HepG2 (cell line): Measurements from ENCODE around the gene SRP14. TPM values are rescaled to one million over a fixed set of nuclear protein-coding genes. Genes with fewer than 3 reads are reported as not detected.

Experiments used
- CBX2 ChIP-seq, 2 experiments: fragments of 200-600 bp in 1 of 2; sonication (generic); formaldehyde crosslinking in 1 of 2; IDR thresholded peaks; 2 replicates each; pipeline versions ENCODE4 v1.7.0 to v1.8.1; 2018 to 2022; ENCODE audit warnings: low read depth in 2 of 2, low read length in 1 of 2, mild to moderate bottlenecking in 1 of 2, missing genetic modification reagents in 1 of 2
- CERS6 ChIP-seq: sonication (generic); formaldehyde crosslinking; IDR thresholded peaks from 2 replicates; pipeline ENCODE4 v1.5.0; 2020; ENCODE audit warnings: missing genetic modification reagents
- ETS1 ChIP-seq: sonication (generic); formaldehyde crosslinking; IDR thresholded peaks from 2 replicates; pipeline ENCODE4 v1.4.0; 2020; ENCODE audit warnings: missing genetic modification reagents
- FOXK1 ChIP-seq: sonication (generic); formaldehyde crosslinking; IDR thresholded peaks from 2 replicates; pipeline ENCODE4 v1.4.0; 2020; ENCODE audit warnings: low read depth, missing genetic modification reagents, borderline replicate concordance
- HES4 ChIP-seq: sonication (generic); formaldehyde crosslinking; IDR thresholded peaks from 2 replicates; pipeline ENCODE4 v1.9.0; 2021; ENCODE audit warnings: mild to moderate bottlenecking, missing genetic modification reagents, borderline replicate concordance
- HHEX ChIP-seq: IDR thresholded peaks from 2 replicates; pipeline ENCODE4 v1.6.1; 2016; ENCODE audit warnings: control low read depth
- PTBP1 ChIP-seq: fragments of 200-400 bp; formaldehyde crosslinking; IDR thresholded peaks from 2 replicates; pipeline ENCODE4 v1.6.1; 2018; ENCODE audit warnings: low read length, low read depth; ENCODE audit not compliant: poor library complexity, severe bottlenecking
- RFX5 ChIP-seq: IDR thresholded peaks from 2 replicates; pipeline ENCODE4 v1.6.1; 2011; ENCODE audit warnings: low read depth, low read length, improper control_type of control experiment
- SMYD3 ChIP-seq: sonication (generic); formaldehyde crosslinking; IDR thresholded peaks from 2 replicates; pipeline ENCODE4 v1.8.1; 2023; ENCODE audit warnings: mild to moderate bottlenecking, missing genetic modification reagents
- SOX13 ChIP-seq, 3 experiments: fragments of 450-650 bp in 1 of 3; sonication (generic) in 1 of 3; formaldehyde crosslinking in 1 of 3; IDR thresholded peaks in 2 of 3; conservative IDR thresholded peaks in 1 of 3; 2 replicates each; pipeline versions ENCODE4 v1.5.0 to v1.6.1; 2016 to 2020; ENCODE audit warnings: antibody characterized with exemption in 1 of 3, mild to moderate bottlenecking in 1 of 3, missing compliant biosample characterization in 1 of 3, missing genetic modification reagents in 1 of 3, moderate library complexity in 1 of 3
- SOX5 ChIP-seq: IDR thresholded peaks from 2 replicates; pipeline ENCODE4 v1.6.1; 2016; ENCODE audit warnings: borderline replicate concordance
- TCF7 ChIP-seq: sonication (generic); IDR thresholded peaks from 2 replicates; pipeline ENCODE4 v1.6.1; 2016; ENCODE audit warnings: antibody characterized with exemption, low read depth
- TEAD3 ChIP-seq: optimal IDR thresholded peaks from 2 replicates; pipeline ENCODE3; 2016; ENCODE audit warnings: borderline replicate concordance
- XBP1 ChIP-seq: sonication (generic); formaldehyde crosslinking; IDR thresholded peaks from 2 replicates; pipeline ENCODE4 v1.5.0; 2020; ENCODE audit warnings: missing genetic modification reagents
- ZBTB7A ChIP-seq: sonication (generic); formaldehyde crosslinking; IDR thresholded peaks from 2 replicates; pipeline ENCODE4 v1.8.0; 2022; ENCODE audit warnings: mild to moderate bottlenecking, missing genetic modification reagents
- ZNF12 ChIP-seq: sonication (generic); formaldehyde crosslinking; IDR thresholded peaks from 2 replicates; pipeline ENCODE4 v1.5.0; 2020; ENCODE audit warnings: missing genetic modification reagents
- ZNF34 ChIP-seq: sonication (generic); formaldehyde crosslinking; IDR thresholded peaks from 2 replicates; pipeline ENCODE4 v1.4.0; 2020; ENCODE audit warnings: mild to moderate bottlenecking, missing genetic modification reagents, borderline replicate concordance
- ZNF350 ChIP-seq: sonication (generic); formaldehyde crosslinking; IDR thresholded peaks from 2 replicates; pipeline ENCODE4 v1.4.0; 2020; ENCODE audit warnings: mild to moderate bottlenecking, low read depth, missing genetic modification reagents, borderline replicate concordance
- ZNF383 ChIP-seq: sonication (generic); formaldehyde crosslinking; IDR thresholded peaks from 2 replicates; pipeline ENCODE4 v1.4.0; 2020; ENCODE audit warnings: missing genetic modification reagents, mild to moderate bottlenecking, borderline replicate concordance
- ZNF496 ChIP-seq: sonication (generic); formaldehyde crosslinking; IDR thresholded peaks from 2 replicates; pipeline ENCODE4 v1.8.1; 2023; ENCODE audit warnings: mild to moderate bottlenecking, moderate library complexity, missing genetic modification reagents; ENCODE audit not compliant: insufficient replicate concordance
- ZNF720 ChIP-seq: sonication (generic); formaldehyde crosslinking; IDR thresholded peaks from 2 replicates; pipeline ENCODE4 v1.4.0; 2020; ENCODE audit warnings: missing genetic modification reagents
- ZNF740 ChIP-seq: sonication (generic); formaldehyde crosslinking; IDR thresholded peaks from 2 replicates; pipeline ENCODE4 v1.4.0; 2020; ENCODE audit warnings: missing genetic modification reagents
- polyA plus RNA-seq, 8 experiments: library from polyadenylated mRNA; depleted of rRNA in 3 of 8; stranded (reverse) in 7 of 8; unstranded in 1 of 8; fragments of >200 nt; fragmentation: Illumina TruSeq in 4 of 8; extraction: Trizol in 4 of 8; gene quantifications; 2 replicates each; pipeline versions ENCODE4 v1.2.1 to v1.2.3, GENCODE V29; 2011 to 2016; ENCODE audit warnings: low read depth in 4 of 8, missing spikeins in 1 of 8, mixed read lengths in 1 of 8; ENCODE audit not compliant: insufficient read depth in 1 of 8
- total RNA-seq, 5 experiments: library from RNA; depleted of rRNA; stranded (reverse); fragments of >200 nt; fragmentation: Illumina TruSeq; extraction: Trizol; gene quantifications; 2 replicates each; pipeline ENCODE4 v1.2.3, GENCODE V29; 2016; ENCODE audit warnings: low read depth in 1 of 5
- TF ChIP-seq, protein P1 (sequence below): sonication (generic); formaldehyde crosslinking; IDR thresholded peaks from 2 replicates; pipeline ENCODE4 v1.4.0; 2020; ENCODE audit warnings: mild to moderate bottlenecking, missing genetic modification reagents
- TF ChIP-seq, protein P2 (sequence below): sonication (generic); formaldehyde crosslinking; IDR thresholded peaks from 2 replicates; pipeline ENCODE4 v1.5.0; 2020; ENCODE audit warnings: mild to moderate bottlenecking, missing genetic modification reagents

SRP14 gene
- total and polyA plus RNA-seq, 2 of the 13 experiments (the other 11 are each of a cell fraction or from before 2014, with no cell fraction given), result 208 to 356 TPM

DNA sequence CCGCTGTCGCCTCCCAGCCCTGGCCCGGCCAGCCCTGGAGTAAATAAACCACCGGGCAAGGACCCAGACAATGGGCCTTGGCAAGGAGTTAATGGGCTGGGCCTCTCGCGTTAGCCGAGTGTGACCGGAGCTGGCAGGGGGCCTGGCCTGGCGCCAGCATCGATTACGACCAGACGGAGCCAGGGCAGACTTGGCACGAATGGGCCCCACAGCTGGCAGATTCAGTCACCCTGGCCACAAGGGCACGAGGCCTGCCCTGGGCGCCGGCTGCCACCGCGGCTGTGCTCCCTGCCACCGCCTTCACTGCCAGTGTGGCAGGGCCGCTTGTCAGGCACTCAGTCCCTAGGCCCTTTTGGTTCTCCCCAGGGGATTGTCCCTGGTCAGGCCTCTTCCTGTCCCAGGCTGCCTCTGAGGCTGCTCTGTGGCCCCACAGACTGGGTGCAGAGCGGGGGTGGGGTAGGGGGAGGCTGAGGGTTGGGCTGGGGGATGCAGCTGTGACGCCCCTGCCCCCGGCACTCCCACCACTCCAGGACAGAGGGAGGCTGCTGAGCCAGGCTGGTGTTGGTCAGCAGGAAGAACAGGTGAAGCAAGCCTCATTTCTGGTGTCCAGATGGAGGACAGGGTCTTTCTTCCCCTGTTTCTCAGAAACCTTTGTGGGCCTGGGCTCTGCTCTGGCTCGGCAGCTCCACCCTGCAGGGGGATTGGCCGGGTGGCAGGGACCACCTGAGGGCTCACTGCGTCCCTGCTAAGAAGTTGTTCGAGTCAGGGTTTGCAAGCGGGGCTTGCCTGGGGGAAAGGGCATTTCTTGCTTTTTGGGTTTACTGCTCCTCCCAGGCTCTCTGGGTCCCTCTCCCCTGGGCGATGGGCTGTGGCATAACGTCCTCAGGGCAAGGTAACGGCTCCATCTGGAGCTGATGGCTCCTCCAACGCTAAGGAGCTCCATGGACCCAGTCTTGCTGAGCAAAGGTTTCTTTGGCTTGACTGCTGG, 30.5 kb upstream of the SRP14 start (continued):
- no peak for TF ChIP-seq ZNF496
- no peak for TF ChIP-seq ZBTB7A
- peak; percentile 73; the same call in 1 of the 2 replicates for TF ChIP-seq SOX5 (CRISPR knock-in tag)
- peak; percentile 50; the same call in 1 of the 2 replicates for TF ChIP-seq SOX13 (IDR thresholded peaks at IDR 0.05)
- TF ChIP-seq SOX13 (CRISPR knock-in tag; conservative IDR thresholded peaks at IDR 0.05 in 1 of 2, IDR thresholded peaks at IDR 0.05 in 1 of 2), result peak in 1 of 2 experiments; percentile 88; a peak in 2 of 4 replicates
- TF ChIP-seq FOXK1 (CRISPR knock-in tag), result no peak
- TF ChIP-seq SMYD3 (CRISPR knock-in tag), result no peak
- no peak for TF ChIP-seq ZNF720 (CRISPR knock-in tag)
- no peak for TF ChIP-seq HES4 (CRISPR knock-in tag)
- no peak for TF ChIP-seq CERS6 (CRISPR knock-in tag)
- TF ChIP-seq TEAD3 (CRISPR knock-in tag), result peak; percentile 25
- TF ChIP-seq RFX5, result no peak
- TF ChIP-seq ETS1 (CRISPR knock-in tag), result no peak
- TF ChIP-seq ZNF34, result no peak
- TF ChIP-seq ZNF12, result no peak
- TF ChIP-seq ZNF383, result no peak
- no peak for TF ChIP-seq XBP1
- no peak for TF ChIP-seq CBX2 (IDR thresholded peaks at IDR 0.05; ENCODE audit: low read depth, low read length)
- no peak for TF ChIP-seq CBX2 (CRISPR knock-in tag; IDR thresholded peaks at IDR 0.05; ENCODE audit: low read depth)
- TF ChIP-seq, protein P1, sequence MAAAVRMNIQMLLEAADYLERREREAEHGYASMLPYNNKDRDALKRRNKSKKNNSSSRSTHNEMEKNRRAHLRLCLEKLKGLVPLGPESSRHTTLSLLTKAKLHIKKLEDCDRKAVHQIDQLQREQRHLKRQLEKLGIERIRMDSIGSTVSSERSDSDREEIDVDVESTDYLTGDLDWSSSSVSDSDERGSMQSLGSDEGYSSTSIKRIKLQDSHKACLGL (CRISPR knock-in tag), result no peak
- no peak for TF ChIP-seq TCF7
- peak; percentile 24; the same call in 1 of the 2 replicates for TF ChIP-seq ZNF350 (CRISPR knock-in tag)
- TF ChIP-seq PTBP1, result no peak
- TF ChIP-seq ZNF740, result no peak
- TF ChIP-seq, protein P2, sequence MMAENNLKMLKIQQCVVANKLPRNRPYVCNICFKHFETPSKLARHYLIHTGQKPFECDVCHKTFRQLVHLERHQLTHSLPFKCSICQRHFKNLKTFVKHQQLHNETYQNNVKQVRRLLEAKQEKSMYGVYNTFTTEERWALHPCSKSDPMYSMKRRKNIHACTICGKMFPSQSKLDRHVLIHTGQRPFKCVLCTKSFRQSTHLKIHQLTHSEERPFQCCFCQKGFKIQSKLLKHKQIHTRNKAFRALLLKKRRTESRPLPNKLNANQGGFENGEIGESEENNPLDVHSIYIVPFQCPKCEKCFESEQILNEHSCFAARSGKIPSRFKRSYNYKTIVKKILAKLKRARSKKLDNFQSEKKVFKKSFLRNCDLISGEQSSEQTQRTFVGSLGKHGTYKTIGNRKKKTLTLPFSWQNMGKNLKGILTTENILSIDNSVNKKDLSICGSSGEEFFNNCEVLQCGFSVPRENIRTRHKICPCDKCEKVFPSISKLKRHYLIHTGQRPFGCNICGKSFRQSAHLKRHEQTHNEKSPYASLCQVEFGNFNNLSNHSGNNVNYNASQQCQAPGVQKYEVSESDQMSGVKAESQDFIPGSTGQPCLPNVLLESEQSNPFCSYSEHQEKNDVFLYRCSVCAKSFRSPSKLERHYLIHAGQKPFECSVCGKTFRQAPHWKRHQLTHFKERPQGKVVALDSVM (CRISPR knock-in tag), result no peak
- TF ChIP-seq HHEX, result no peak
